Activated CD8-positive, alpha-beta memory T cell treated with anti-CD3 and anti-CD28 coated beads for 48 hours (primary cell): ENCODE results near the gene HOXC12.

Source experiments
- DNase-seq, 3 experiments: peaks; one replicate each; pipeline ENCODE4 v3.0.0-alpha.2; 2020; ENCODE audit warnings: low read depth in 2 of 3, low spot score in 2 of 3

HOXC12 gene

DNA sequence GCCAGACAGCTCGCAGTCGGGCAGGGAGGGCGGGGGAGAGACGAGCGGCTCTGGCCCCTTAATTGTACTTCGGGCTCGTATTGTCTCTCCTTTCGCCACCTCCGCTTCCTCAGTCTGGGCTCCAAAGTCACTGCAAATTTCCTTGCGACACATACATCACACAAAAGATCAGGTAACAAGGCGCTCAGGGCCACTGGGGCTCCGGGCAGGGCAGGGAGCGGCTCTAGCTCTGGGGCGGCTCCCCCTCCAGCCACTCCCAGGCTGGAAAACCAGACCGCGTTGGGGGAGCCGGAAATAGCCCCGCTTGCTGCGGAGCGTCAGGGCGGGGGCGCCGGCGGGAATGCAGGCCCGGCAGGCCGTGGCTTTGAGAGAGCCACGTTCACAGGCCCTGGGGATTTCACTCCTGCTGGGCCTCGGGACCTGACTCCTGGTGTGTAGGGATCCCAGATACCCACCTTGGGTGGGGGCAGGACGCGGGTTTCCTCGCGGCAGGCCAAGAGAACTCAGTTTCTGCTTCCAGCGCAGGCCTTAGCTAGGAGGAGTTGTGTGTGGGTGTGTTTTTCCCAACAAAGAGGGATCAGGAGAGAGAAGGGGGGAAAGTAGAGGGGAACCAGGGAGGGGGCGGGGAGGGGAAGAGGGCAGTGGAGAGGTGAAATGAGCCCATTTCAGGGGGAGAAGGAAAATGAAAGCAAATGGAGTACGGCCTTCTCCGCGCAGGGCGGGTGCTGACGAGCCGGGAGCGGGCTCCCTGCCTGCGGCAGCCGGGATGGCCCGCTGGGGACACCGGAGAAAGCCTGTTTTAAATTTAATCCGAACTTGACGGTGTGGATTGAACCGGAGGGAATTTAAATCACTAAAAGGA lies 40.9 kb downstream of the HOXC12 start:
- no peak for DNase-seq

- no peak for DNase-seq
Measured at GRCh38 chr12:53996240-53997203, 41.8 kb downstream of the HOXC12 start.

DNA sequence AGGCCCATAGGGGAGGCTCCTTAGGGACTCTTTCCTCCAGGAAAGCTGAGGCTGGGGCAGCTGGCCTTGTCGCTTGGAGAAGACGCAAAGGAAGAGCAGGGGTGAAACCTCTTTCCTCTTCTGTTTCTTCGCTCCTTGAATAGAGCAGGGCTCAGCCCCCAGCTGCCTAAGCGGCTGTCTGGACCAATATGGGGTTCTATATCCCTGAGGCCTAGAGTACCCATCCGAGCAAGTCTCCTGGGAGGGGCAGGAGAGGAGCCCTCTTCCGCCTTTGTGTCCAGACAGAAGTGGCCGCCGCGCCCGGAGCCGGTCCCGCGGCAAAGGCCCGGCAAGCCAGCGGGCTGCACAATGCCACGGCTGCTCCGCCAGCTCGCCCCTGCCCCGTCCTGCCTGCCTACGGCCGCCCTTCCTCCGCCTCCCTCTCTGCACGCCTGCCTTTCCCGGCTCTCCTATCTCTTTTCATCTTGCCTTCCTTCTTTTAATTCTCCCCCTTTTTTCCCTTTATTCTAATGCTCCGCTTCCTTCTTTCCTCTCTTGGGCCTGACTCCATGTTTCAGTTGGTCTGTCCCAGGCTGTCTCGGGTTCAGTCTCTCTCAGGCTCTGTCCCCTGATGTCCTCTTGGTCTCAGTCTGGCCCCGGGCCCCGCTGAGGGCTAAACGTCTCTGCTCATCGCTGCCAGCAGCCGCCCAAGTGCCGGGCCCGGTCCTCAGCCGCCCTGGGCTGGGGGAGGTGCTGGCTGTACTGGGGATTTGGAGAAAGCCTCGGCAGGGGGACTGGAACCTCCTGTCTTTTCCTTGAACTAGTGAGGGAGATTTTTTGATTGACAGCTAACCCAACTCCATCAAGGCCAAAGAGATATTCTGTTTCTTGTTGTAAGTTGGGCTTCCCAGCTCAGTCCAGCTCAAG lies 42.8 kb downstream of the HOXC12 start:
- no peak for DNase-seq

DNA sequence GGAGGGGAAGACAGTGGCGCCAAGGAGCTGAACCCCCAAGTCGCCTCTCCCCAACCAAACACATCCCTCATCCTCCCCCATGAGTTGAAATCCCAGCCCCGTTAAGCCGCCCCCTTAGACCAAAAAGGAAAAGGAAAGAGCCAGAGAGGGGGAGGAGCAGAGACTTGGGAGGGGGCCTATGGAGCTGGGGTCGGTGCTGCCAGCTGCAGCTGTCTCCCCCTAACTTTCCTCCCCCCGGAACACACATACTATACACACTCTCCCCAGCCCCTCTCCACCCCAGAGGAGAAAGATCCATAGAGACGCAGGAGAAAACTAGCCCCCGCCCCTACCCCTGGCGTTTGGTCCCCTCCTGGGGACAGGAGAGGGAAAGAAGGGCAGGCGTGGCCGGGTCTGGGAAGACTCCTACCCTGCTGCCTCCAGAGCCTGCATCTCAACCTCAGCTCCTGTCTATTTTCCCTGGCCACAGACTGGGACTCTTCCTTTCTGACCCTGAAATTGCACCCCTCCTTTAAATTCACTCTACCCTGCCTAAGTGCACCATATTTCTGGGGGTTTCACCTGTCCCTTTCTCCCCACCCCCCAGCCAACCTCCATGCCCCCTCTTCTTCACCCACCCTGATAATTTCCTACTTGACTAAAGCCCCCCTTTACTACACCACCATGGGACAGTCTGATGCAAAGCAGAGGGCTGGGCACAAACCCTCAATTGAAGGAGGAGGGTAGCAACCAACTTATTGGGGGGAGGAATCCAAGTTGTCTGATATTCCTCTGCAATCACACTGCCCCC lies 43.6 kb downstream of the HOXC12 start:
- DNase-seq: no peak

DNA sequence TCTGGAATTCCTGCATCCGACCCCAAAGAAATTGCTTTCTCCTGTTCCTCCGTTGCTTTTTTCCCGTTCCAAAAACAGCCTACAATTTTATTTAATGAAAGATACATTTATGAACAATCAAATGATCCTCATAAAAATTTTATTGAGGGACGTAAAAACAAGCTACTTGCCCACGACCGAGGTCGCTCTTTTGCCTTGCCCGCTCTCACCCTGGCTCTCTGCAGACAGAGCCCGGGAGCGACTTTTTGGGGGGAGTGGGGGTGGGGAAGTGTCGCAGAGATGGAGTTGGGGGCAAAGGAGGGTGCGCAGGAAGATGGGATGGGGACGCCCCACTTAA lies 44.2 kb downstream of the HOXC12 start:
- no peak for DNase-seq

DNA sequence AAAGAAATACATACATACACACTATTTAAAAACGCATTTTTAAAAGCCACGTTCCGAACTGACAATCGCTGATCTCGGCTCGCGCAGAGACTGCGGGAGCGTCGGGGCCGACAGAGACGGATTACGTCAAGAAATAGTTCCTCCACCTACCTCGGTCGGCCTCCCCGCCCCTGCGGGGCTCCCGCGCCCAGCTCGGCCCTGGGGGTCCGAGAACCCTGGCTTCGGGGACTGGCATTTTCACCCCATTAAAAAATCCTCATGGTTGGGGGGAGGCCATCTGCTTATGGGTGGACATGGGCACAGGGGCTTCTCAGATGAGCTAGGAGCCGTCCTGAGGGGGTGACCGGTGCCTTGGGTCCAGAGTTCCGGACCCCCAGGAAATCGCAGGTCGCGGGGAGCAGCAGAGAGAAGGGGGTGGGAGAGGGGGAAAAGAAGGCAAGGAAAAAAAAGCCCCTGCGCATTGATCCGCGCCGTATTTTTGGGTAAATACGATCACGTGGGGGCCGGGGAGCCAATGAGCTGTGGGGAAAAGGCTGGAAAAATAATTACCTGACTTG lies 44.9 kb downstream of the HOXC12 start:
- no peak for DNase-seq

DNA sequence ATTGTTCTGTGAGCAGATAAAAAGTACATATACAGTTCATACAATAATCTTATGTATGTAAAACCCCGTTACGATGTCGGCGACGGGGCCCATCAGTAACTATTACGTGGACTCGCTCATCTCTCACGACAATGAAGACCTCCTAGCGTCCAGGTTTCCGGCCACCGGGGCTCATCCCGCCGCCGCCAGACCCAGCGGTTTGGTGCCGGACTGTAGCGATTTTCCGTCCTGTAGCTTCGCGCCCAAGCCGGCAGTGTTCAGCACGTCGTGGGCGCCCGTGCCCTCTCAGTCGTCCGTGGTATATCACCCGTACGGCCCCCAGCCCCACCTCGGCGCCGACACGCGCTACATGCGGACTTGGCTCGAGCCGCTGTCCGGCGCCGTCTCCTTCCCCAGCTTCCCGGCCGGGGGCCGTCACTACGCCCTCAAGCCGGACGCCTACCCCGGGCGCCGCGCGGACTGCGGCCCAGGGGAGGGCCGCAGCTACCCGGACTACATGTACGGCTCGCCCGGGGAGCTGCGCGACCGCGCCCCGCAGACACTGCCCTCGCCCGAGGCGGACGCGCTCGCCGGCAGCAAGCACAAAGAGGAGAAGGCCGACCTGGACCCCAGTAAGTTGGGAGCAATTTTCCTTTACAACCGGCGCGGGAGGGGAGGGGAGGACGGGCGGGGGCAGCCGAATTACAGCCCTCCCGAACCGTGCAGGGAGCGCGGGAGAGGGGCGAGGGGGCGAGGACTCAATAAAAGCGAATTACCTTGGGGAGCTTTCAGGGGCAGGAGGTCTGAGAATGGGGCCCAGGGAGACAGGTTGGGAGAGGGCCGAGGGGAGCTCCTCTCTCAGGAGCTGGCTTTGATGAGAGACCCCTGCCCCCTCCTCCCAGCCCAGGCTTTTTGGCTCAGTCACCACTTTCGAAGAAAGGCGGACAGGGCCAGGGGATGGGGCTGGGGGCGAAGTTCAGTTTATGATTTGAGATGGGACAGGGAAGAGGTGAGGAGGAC lies 45.7 kb downstream of the HOXC12 start, which contains the start of gene HOXC9:
HOXC9 (plus strand) TSS at position 46 of the 999 bp plus-strand sequence; CDS start at position 74, 28 bp downstream.
- DNase-seq: no peak

- DNase-seq: no peak
Measured at GRCh38 chr12:54001283-54002187, 46.8 kb downstream of the HOXC12 start.

DNA sequence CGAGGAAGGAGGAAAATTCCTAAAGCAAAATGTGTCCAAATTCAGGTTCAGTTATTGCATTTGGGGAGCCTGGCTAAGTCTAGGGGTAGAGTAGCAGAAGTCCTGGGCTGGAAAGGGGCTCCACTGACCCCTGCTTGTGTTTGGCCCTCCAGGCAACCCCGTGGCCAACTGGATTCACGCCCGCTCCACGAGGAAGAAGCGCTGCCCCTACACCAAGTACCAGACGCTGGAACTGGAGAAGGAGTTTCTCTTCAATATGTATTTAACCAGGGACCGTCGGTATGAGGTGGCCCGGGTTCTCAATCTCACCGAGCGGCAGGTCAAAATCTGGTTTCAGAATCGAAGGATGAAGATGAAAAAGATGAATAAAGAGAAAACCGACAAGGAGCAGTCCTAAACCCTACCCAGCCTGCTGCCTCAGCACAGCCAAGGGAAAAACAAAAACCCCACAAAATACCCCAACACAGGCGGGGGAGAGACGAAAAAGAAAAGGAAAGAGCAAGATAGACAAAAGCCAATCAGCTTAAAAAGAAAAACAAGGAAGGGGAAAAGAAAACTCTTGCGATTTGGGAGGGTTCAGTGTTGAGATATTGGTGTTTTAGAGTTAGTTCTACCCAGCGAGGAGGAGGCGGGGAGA lies 47.7 kb downstream of the HOXC12 start:
- no peak for DNase-seq

GRCh38 chr12:54002915-54003389 lies 48.2 kb downstream of the HOXC12 start:
- DNase-seq: no peak

DNA sequence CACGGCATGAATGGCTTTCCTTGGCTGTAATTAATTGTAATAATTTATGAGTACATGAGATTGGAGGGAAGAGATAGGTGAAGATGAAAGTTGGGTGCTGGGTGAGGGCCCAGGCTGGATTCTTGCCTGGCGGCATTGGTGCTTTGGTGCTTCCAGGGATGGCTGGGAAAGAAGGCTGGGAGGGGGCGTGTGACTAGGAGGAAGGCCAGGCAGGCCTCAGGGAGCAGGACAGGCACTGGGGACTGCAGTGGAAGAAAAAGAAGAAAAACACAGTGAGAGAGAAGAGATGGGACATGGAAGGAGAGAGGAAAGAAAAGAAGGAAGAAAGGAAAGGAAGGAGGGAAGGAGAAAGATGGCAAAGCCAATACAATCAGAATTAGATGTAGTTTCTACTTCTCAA lies 48.9 kb downstream of the HOXC12 start:
- no peak for DNase-seq

- no peak for DNase-seq
Measured at GRCh38 chr12:54004063-54004840, 49.5 kb downstream of the HOXC12 start.

DNA sequence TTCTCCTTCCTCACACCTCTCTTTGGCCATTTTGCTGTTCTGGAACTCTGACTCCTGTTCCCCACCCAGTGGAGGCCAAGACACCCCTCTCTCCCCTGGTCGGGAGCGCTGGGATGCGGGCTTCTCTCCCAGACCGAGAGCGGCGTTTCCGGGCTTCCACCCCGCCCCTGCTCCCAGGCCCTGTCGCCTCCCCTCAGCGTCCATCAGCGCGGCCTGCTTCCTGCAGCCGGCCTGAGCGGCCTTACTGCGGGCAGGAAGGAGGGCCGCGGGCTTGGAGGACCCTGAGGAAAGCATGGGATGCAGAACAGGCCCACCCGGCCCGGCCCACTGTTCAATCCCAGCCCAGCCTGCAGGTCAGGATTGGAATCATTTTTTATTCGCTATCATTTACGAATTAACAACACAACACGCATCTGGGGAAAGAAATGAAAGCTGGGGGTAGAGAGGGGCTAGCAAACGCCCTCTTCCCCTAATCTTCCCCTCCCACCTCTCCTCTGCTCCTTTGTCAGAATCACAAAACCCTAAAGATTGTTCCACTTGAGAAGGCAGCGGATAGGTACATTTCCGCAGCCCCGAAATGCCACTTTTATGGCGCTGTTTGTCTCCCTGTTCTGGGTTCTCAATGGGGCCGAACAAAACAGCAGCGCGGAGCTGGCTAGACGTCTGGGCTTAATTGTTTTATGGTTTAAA lies 50.3 kb downstream of the HOXC12 start:
- DNase-seq: no peak

- no peak for DNase-seq
Measured at GRCh38 chr12:54005531-54005852, 50.8 kb downstream of the HOXC12 start.

DNA sequence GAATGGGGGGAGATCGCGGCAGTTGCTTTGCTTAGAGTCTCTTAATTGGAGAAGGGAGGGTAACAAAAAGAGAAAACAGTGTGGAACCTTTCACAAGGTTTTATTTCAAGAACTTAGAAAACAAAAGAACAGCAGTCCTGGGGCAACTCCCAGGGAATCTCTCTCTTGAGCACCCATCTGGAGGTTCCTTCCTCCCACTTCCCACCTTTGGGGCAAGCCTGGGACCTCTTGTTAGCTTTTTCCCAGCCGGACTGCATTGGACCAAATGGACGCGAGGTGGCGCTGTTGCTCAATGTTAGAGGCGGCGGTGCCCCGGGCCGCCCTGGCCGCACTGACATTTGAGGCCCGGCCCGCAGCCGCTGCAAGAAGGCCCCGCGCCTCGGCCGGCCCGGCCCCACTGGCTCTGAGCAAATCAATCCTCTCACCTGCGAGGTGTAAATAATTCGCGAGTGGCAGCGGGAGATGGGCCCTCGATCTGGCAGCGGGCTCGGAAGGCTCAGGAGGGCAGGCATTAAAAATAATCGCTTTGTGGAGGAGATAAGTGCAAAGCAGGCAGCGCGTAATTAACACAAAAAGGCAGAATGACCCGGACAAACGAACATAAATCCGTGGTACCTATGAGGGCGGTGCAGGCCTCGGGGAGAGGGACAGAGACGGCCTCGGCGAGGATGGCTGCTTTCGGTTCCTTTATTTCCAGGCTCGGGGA lies 51.3 kb downstream of the HOXC12 start:
- peak; percentile 45 to 87 (median 87) for DNase-seq
